Panc1 (cell line): ENCODE measurements around the gene THBS2.

Source experiments
- POLR2AphosphoS5 ChIP-seq: IDR thresholded peaks from 2 replicates; pipeline ENCODE4 v1.6.1; 2012; ENCODE audit warnings: mild to moderate bottlenecking, low read depth, low read length, moderate library complexity
- SIN3A ChIP-seq: IDR thresholded peaks from 2 replicates; pipeline ENCODE4 v1.6.1; 2012; ENCODE audit warnings: low read depth, mild to moderate bottlenecking, low read length, moderate library complexity, borderline replicate concordance; ENCODE audit not compliant: insufficient read depth
- TCF7L2 ChIP-seq: IDR thresholded peaks from 2 replicates; pipeline ENCODE4 v1.6.1; 2011; ENCODE audit warnings: mild to moderate bottlenecking, low read depth, low read length, inconsistent platforms
- TF ChIP-seq, protein P1 (sequence below): fragments of 450-650 bp; IDR thresholded peaks from 2 replicates; pipeline ENCODE4 v1.5.1; 2017; ENCODE audit warnings: mild to moderate bottlenecking

DNA sequence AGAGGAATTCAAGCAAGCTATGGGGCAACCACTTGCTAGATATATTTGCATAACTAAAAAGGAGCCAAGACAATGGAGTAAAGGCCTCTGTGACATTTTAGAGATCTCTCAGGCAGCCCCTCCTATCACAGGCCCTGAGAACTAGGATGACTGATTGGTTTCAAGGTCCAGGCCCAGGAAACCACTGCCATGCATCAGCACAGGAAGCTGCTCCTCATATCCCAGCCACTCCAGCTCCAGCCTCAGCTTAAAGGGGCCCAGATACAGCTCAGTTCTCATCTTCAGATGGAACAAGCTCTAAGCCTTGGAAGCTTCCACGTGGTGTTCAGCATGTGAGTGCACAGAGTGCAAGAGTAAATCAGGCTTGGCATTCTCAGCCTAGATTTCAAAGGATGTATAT lies 21.1 kb upstream of the THBS2 start:
- TF ChIP-seq, protein P1, sequence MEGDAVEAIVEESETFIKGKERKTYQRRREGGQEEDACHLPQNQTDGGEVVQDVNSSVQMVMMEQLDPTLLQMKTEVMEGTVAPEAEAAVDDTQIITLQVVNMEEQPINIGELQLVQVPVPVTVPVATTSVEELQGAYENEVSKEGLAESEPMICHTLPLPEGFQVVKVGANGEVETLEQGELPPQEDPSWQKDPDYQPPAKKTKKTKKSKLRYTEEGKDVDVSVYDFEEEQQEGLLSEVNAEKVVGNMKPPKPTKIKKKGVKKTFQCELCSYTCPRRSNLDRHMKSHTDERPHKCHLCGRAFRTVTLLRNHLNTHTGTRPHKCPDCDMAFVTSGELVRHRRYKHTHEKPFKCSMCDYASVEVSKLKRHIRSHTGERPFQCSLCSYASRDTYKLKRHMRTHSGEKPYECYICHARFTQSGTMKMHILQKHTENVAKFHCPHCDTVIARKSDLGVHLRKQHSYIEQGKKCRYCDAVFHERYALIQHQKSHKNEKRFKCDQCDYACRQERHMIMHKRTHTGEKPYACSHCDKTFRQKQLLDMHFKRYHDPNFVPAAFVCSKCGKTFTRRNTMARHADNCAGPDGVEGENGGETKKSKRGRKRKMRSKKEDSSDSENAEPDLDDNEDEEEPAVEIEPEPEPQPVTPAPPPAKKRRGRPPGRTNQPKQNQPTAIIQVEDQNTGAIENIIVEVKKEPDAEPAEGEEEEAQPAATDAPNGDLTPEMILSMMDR, result no peak
- no peak for TF ChIP-seq POLR2AphosphoS5
- no peak for TF ChIP-seq SIN3A
- no peak for TF ChIP-seq TCF7L2
